NOMO-1 treated with dmso at 0.1 percent for 144 hours (cell line): ENCODE results near the gene IER5.

Experiments
- DNase-seq: peaks from one replicate; lab custom pipeline; 2025; ENCODE audit not compliant: unreplicated experiment; lab: John Stamatoyannopoulos, UW

The IER5 gene

GRCh38 chr1:181095763-181096184 lies 7.3 kb downstream of the IER5 start:
- DNase-seq, result no peak

DNA sequence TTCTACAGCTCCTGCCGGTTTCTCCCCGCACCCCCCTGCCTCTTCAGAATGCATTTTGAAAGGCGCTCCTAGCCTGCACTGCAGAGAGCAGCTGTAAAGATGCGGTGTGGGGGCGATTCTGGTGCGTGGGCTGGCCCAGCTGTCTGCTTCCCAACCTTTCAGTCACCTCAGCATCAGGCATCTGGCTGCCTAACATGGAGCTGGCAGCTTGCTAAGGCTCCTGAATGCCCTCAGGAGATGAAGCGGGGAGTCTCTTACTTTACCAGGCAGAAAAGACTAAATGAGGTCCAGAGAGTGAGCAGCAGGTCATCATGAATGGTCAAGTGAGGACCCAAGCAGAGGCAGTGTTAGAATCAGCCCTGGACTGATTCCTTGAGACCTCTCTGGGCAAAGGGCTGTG lies 8.7 kb downstream of the IER5 start:
- DNase-seq, result no peak

DNA sequence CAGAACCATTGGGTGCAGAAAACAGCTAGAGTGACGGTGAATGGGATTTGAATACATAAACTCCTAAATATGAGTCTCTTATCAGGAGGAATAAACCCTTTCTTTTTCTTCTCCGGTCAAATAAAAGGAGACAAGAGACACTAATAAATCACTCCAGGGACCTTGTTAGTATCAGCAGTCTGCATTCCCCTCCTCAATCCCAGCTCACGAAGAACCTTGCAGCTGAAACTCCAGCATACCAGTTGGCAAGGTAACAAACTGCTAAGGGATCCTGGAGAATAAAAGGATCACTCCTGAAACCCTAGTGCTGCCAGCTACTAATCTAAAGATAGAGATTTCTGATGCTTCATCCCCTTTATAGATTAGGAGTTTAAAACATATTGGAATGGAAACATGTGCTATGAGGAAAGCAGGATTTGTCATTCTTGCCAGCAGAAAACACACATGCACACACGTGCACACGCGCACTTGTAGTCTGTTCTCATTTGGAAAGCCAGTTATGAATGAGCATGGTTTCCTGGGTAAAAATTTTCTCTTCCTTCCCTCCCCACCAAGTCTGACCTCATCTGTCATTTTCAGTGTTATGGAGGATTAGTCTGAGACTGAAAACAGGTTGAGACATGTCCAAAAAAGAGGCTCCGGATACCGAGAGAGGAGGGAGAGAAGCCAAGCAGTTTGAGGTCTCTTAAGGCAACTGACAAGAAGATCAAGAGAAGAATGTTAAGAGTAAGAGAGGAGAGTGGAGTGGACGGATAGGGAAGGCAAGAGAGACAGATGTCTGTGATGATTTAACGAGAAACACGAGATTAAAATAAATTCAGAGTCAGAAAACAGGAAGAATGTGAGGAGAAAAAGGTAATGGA lies 10.9 kb downstream of the IER5 start:
- DNase-seq, result peak; percentile 74

DNA sequence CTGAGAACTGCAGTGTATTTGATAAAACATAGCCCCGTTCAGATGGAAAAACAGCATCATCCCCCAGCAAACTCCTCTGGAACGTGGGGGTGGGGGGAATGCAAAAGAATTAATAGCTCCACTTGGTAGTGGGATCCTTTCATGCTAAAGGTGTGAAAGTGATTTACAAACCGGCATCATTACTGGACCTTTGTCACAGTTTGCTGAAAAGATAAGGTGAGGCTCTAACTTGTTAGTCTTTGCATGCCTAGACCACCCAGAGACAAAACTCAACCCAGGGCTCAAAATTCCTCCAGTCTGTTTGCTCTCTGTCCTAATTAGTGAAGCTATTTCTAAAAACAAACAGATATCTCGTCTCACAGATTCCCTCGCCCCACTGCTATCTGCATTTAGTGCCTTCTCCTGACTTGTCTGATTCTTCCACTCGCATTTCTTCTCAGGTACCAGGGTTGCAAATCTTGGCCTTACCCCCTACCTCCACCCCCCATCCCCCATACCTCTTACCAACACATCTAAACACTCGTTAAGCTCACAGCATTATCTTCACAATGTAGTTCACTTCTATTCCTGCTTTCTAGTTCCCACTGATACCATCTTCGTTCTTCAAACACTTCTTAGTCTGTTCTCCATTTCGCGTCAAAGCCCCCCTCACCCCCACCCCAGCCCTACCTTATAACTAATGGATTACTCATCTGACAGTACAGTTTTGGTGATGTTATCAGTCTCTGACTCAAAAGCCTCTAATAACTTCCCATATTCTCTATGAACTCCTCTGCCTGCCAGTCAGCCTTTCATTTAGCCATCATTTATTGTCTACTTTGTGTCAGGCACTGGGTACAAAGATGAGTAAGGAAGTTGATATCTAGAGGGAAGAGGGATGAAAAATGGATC lies 11.8 kb downstream of the IER5 start:
- DNase-seq, result no peak

GRCh38 chr1:181100934-181101333 lies 12.4 kb downstream of the IER5 start:
- DNase-seq, result no peak

DNA sequence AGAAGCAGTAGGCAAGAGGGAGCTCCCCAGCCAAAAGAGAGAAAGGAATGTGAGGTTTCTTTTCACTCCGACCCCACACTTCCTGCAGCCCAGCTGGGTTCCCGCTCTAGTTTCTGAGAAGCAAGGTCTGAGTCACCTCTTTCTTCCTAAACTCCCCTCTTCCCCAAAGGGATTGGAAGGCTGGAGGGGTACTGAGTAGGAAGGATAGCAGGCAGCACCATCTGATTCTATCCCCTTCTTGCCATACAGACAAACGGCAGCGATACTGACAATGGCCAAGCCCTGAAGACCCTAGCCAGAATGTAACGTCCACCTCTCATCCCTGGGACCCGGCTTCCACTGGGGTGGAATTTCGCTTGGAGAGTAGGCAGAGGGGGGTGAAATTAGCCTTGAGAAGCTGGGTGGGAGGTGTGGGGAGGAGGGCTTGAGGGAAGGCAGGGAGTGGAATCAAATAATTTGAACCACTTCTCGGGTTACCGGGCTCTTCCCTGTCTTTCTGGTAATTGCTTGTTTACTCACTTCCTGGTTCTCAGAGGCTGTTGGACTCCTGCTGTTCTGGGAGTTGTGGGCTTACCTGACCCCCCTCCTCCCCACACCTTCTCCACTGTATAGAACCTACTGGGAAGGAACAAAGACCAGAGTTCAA lies 13.2 kb downstream of the IER5 start:
- no peak for DNase-seq

GRCh38 chr1:181102841-181103240 lies 14.3 kb downstream of the IER5 start:
- DNase-seq, result no peak

DNA sequence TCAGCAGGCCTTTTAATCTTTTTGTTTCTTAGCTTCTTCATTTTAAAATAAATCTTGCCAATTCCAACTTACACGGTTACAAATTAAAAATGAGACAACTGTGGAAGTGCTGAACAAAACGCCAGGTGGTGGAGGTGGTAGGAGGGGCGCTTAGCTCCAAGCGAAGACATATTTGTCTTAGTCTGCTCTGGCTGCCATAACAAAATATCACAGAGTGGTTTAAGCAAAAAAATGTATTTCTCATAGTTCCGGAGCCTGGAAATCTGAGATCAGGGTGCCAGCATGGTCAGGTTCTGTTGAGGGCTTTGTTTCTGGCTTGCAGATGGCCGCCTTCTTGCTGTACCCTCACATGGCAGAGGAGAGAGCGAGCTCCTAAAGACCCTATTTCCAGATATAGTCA lies 14.9 kb downstream of the IER5 start:
- no peak for DNase-seq

GRCh38 chr1:181104042-181104789 lies 15.7 kb downstream of the IER5 start:
- no peak for DNase-seq

DNA sequence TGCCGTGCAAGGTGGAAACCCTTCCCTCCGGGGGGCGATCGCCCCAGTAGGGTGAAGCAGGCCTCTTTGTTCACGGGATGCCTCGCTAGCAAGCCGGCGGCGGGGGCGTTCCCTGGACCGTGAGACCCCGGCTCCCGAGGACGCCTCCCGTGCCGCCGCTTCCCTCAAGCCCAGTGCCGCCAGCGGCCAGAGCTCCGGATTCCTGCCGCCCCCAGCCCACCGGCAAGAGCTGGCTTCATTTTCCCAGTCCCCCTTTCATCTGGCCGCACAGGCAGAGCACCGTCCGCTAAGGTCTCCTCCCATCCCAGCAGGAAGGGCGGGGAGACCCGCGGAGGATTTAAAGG lies 16.3 kb downstream of the IER5 start:
- no peak for DNase-seq

DNA sequence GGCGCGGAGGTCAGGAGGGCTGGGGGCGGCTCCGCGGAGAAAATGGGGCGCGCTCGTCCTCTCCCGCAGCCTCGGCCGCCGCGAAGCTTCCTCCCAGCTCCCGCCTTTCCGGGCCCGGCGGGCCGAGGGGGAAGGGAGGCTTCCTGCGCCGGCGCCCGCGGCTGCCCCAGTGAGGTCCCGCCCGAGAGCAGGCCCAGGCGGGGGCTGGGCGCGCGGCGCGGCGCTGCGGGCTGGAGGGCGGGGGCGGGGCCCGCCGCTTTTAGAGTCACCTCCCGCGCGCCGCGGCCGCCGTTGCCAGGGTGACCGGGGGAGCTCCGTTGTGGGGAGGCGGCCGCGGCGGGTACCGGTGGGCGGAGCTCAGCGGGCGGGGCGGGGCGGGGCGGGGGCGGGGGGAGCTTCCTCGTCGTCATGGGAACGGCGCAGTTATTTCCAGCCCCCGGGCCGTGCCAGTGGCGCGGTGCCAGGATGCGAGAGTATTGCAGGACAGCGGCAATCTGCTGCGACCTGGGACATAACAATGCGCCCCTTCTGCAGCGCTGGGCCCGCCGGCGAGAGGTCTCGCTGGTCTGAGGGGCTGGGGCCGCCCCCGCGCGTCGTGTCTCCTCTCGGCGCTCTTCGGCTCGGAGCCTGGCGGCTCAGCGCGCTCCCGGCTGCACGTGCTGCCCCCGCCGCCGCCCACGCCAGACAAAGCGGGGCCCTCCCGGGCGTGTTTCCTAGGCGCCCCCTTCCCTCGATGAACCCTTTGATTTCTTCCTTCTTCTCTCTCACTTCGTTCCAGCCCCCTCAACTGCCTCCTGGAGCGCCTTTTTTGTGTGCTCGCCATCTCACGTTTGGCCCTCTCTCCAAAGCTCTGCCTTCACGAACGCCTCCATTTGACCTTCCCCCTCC lies 16.9 kb downstream of the IER5 start:
- peak; percentile 95 for DNase-seq

DNA sequence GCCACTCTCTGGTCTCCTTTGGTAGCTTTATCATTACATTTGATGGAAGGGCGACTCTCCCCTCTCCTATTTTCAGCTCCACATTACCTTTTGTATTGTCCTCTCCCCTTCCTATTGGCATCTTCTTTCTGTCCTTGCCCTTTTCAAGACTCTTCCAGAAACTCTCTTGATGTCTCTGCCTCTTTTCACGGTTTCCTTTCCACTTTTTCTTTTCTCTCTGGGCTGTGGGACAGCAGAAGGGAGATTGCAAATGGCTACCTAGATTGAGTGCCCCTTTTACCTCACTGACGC lies 17.5 kb downstream of the IER5 start:
- DNase-seq, result no peak

- no peak for DNase-seq
Observed at GRCh38 chr1:181106479-181106878, 18.0 kb downstream of the IER5 start.

GRCh38 chr1:181107711-181108110 lies 19.2 kb downstream of the IER5 start:
- DNase-seq, result no peak

DNA sequence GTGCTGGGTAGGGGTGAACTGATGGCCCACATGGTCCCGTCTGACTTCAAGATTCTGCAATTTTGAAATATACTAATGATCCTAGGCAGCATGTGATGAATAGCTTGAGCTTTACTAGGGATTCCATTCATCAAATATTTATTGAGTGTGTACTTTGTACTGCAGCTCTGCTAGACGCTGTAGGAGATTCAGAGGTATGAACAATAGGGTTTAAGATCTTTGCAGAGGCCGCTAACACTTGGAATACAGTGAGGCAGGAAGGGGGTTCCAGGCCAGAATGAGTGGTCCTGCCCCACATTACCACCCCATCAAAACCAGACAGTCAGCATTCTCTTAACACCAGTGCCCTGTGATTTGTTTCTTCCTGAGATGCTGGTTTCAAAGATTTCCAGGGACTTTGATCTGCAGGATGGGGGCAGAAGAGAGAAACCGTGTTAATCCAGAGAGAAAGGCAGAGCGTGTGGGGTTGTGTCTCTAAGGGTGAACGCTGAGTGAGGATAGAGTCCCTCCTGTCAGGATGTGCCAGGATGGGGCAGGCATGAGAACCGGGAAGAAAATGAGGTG lies 19.9 kb downstream of the IER5 start:
- no peak for DNase-seq

DNA sequence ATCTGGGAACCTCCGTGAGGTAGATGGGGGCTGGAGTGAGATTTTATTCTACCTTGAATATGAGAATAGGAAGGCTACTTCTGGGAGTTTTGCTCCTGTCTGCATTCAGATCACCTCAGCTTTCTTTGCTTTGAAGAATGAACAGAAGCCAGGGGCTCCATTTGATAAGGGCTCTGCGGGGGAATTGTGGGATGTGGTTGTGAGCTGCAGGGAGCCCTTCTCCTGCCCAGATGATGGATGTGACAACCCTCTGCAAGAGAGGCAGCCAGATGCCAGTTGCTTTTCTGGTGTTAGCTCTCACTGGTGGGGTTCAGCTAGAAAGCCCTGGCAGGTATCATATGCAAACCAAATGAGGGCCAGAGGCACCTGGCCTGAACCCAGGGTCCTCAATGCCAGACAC lies 21.5 kb downstream of the IER5 start:
- no peak for DNase-seq

DNA sequence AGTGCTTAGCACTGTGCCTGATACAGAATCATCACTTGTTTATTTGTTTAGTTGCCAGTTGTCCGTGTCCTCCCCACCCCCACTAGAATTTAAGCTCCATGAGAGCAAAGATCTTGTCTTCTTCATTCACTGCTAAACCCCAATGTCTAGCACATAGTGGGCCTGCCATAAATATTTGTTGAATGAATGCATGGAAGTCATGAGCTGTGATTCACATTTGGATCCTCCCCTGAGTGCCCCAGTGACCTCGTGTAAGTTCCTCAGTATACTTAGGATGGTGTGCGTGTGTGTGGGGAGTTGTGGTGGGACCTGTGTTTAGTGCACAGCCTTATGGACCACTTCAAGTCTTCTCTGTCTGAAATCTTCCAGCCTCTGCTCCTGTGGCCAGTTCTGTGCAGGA lies 23.1 kb downstream of the IER5 start:
- DNase-seq, result no peak

DNA sequence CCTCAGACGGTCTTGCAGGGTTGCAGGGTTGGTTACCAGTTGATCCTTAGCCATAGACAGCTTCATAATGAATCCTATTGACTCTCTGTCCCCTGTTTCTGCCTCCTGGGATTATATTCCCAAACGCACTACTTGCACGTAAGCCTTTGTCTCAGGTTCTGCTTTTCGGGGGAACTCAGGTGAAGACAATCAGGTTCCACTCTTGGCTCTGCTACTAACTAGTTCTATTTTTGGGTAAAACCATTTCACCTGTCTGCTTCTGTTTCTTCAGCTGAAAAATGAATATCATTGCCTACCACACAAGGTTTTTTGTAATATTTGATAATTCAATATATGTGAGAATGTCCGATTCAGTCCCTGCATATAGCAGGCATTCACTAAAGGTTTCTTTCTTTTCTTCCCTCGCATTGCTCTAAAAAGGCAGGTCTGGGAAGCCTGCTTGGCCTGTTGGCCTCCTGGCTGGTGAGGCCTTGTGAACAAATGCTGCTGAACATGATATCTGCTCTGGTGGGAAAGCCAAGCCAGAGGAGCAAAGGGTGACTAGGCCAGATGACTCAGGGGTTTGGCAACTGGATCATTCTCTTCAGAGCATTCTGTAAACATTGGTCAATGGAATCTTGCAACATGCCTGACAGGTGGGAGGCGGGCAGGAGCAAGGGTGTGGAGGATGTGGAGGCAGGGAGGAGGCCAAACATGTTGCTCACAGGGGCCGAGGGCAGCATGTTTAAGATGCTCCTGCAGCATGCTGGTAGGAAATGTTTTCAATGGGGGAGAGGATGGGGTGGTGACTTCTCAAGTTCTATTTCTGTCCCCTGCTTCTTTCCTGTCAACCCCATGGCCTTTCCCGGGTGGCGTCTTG lies 23.8 kb downstream of the IER5 start:
- DNase-seq, result peak; percentile 69

DNA sequence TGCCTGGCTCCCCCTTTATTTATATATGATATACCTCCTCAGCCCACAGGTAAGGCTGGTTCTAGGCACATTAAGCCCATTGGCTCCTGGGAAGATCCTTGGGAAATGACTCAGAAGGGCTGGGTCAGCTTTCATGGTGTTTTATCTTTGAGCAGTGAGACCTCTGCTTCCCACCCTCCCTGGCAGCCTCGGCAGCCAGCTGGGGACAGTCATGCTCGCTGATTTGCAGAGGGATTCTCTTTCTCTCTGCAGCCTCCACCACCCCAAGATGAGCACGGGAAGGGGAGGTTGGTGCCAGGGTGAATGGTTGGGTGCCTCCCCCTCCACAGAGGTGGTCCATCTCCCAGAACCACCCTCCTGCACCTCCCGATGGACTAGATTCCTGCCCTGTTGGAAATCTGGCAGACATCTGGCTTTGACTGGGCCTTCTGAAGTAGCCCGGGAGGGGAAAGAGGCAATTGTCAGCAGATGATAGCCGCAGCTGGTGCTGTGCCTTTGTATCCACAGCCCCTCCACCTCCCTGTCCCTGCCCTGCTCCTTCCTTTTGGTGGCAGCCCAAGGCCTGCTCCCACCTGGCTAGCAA lies 24.6 kb downstream of the IER5 start:
- no peak for DNase-seq
